Measurements from ENCODE around the gene ALOX15B.

DNA sequence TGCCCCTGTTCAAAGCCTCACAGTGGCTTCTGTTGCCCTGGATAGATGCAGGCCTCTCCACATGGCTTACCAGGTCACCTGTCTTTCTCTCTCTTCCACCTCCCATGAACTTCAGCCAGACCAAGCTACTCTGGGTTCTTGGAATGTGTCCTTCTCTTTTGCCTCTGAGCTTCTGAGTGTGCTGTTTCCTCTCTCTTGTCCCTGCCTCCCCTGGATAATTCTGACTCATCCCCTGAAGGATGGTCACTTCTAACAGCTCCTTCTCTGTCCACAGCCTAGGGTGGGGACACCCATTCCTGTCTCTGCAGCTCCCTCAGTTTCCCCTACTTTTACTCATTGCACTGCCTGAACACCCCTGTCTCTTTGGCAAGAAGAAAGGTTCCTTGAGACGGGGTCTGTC, 33.5 kb upstream of the ALOX15B start:
- TF ChIP-seq, protein P1, sequence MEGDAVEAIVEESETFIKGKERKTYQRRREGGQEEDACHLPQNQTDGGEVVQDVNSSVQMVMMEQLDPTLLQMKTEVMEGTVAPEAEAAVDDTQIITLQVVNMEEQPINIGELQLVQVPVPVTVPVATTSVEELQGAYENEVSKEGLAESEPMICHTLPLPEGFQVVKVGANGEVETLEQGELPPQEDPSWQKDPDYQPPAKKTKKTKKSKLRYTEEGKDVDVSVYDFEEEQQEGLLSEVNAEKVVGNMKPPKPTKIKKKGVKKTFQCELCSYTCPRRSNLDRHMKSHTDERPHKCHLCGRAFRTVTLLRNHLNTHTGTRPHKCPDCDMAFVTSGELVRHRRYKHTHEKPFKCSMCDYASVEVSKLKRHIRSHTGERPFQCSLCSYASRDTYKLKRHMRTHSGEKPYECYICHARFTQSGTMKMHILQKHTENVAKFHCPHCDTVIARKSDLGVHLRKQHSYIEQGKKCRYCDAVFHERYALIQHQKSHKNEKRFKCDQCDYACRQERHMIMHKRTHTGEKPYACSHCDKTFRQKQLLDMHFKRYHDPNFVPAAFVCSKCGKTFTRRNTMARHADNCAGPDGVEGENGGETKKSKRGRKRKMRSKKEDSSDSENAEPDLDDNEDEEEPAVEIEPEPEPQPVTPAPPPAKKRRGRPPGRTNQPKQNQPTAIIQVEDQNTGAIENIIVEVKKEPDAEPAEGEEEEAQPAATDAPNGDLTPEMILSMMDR (IDR thresholded peaks at IDR 0.05), result no peak
- no peak for TF ChIP-seq EP300 (IDR thresholded peaks at IDR 0.05)
- no peak for TF ChIP-seq POLR2A (IDR thresholded peaks at IDR 0.05)
- TF ChIP-seq POLR2AphosphoS5 (IDR thresholded peaks at IDR 0.05), result no peak

Measured in upper lobe of left lung (tissue), 4 donors.